Body of pancreas (tissue), 4 donors: ENCODE data around the gene RIMS4. TPM values are rescaled to one million over a fixed set of nuclear protein-coding genes. Genes with fewer than 3 reads are reported as not detected.

Source experiments
- ATAC-seq: fragments of 150-250 bp; one replicate; pipeline ENCODE4 v1.9.1; 2016
- DNase-seq, 4 donors: peaks; one replicate each; pipeline ENCODE4 v3.0.0-alpha.2; 2019
- H3K27ac ChIP-seq, 4 donors: fragments of 200-600 bp; sonication (generic); 1 replicate in 3 of 4; 2 replicates in 1 of 4; pipeline versions ENCODE4 v1.5.1 to v1.6.1; 2016 to 2019; ENCODE audit warnings: mild to moderate bottlenecking in 1 of 4, mixed read lengths in 1 of 4, moderate library complexity in 1 of 4
- H3K27me3 ChIP-seq, 2 donors: fragments of 200-600 bp; sonication (generic); one replicate each; pipeline ENCODE4 v1.6.0; 2016; ENCODE audit warnings: mild to moderate bottlenecking in 1 of 2
- H3K36me3 ChIP-seq, 2 donors: fragments of 200-600 bp; sonication (generic); replicated peaks in 1 of 2; 2 replicates each; pipeline ENCODE4 v1.5.1; 2016; ENCODE audit warnings: low read depth in 2 of 2; ENCODE audit not compliant: insufficient read depth in 1 of 2
- H3K4me1 ChIP-seq: fragments of 200-600 bp; sonication (generic); one replicate; pipeline ENCODE4 v1.6.0; 2016
- H3K4me3 ChIP-seq, 2 donors: fragments of 200-600 bp; sonication (generic); 1 replicate in 1 of 2; 2 replicates in 1 of 2; pipeline ENCODE4 v1.5.1; 2016 to 2019
- H3K9me3 ChIP-seq, 3 donors: fragments of 200-600 bp; sonication (generic); 1 replicate in 2 of 3; 2 replicates in 1 of 3; pipeline ENCODE4 v1.5.1; 2016
- CTCF ChIP-seq, 7 experiments: fragments of 450-650 bp in 4 of 7; fragments of 200-600 bp in 3 of 7; sonication (generic) in 3 of 7; IDR thresholded peaks; one replicate each; pipeline ENCODE4 v1.5.1; 2016 to 2019; ENCODE audit warnings: antibody characterized with exemption in 7 of 7
- POLR2A ChIP-seq, 3 donors: fragments of 450-650 bp; IDR thresholded peaks; one replicate each; pipeline ENCODE4 v1.6.1; 2016; ENCODE audit warnings: antibody characterized with exemption in 3 of 3, mild to moderate bottlenecking in 2 of 3
- WGBS, 2 donors: methylation state at CpG; one replicate each; pipeline ENCODE4 v1.1.5; 2017; 5-methylcytosine and 5-hydroxymethylcytosine counted together
- intact Hi-C: fragments of 100-400 bp; cut with DNase I; formaldehyde crosslinking; loops from one replicate; pipeline ENCODE4 v1.15.1; 2023
- total RNA-seq, 2 donors: library from RNA; depleted of rRNA; stranded (reverse); fragments of >200 nt; gene quantifications; one replicate each; pipeline ENCODE4 v1.1.0, GENCODE V29; 2016

The RIMS4 gene
- total RNA-seq, 2 donors from 2014 or later, result 0.26 TPM; not detected in 1

- no peak for DNase-seq
- intact Hi-C loops, result no loop called here
- WGBS, 2 donors, result 29 to 53% methylated on average over 1 to 3 of the region's 3 CpGs
- TF ChIP-seq POLR2A (IDR thresholded peaks at IDR 0.05) (no peak), CTCF (IDR thresholded peaks at IDR 0.05) (no peak)
- Histone ChIP-seq H3K27me3 (no peaks in the 10 kb centered on the region), H3K4me3 (no peak overlapping the region), H3K27ac (no peak overlapping the region), H3K4me1 (no peaks in the 10 kb centered on the region), H3K9me3 (no peaks in the 10 kb centered on the region), H3K36me3 (no peaks in the 10 kb centered on the region)
- no peak for ATAC-seq
These were observed 27.6 kb upstream of the RIMS4 start for GRCh38 chr20:44837946-44838345.

GRCh38 chr20:44836601-44837120 lies 26.3 kb upstream of the RIMS4 start:
- intact Hi-C loops, result no loop called here
- H3K9me3 ChIP-seq, result no peaks in the 10 kb centered on the region
- ATAC-seq (no peak), DNase-seq (no peak)
- WGBS, 2 donors, result 76% methylated on average over 12 of the region's 12 CpGs
- no peaks in the 10 kb centered on the region for H3K4me1 ChIP-seq
- H3K27me3 ChIP-seq, result no peaks in the 10 kb centered on the region
- no peak overlapping the region for H3K4me3 ChIP-seq
- TF ChIP-seq CTCF (IDR thresholded peaks at IDR 0.05) (no peak), POLR2A (IDR thresholded peaks at IDR 0.05) (no peak)
- no peaks in the 10 kb centered on the region for H3K36me3 ChIP-seq
- H3K27ac ChIP-seq, result no peak overlapping the region

- Histone ChIP-seq H3K27me3 (no peaks in the 10 kb centered on the region), H3K4me1 (no peaks in the 10 kb centered on the region), H3K9me3 (no peaks in the 10 kb centered on the region), H3K4me3 (no peak overlapping the region), H3K27ac (no peak overlapping the region), H3K36me3 (no peaks in the 10 kb centered on the region)
- intact Hi-C loops, result no loop called here
- no peak for ATAC-seq
- TF ChIP-seq CTCF (IDR thresholded peaks at IDR 0.05), result no peak
- no peak for TF ChIP-seq POLR2A (IDR thresholded peaks at IDR 0.05)
- DNase-seq, result no peak
- 54 to 57% methylated on average over 7 of the region's 7 CpGs for WGBS, 2 donors
These were observed 25.4 kb upstream of the RIMS4 start for GRCh38 chr20:44835661-44836221.

GRCh38 chr20:44835116-44835515 lies 24.8 kb upstream of the RIMS4 start:
- no peaks in the 10 kb centered on the region for H3K9me3 ChIP-seq
- DNase-seq (no peak), ATAC-seq (no peak)
- no peaks in the 10 kb centered on the region for H3K36me3 ChIP-seq
- no peaks in the 10 kb centered on the region for H3K27me3 ChIP-seq
- TF ChIP-seq POLR2A (IDR thresholded peaks at IDR 0.05), result no peak
- TF ChIP-seq CTCF (IDR thresholded peaks at IDR 0.05), result no peak
- no peaks in the 10 kb centered on the region for H3K4me1 ChIP-seq
- 6 to 17% methylated on average over 1 of the region's 1 CpG for whole genome bisulfite sequencing, 2 donors
- no peak overlapping the region for H3K27ac ChIP-seq
- intact Hi-C loops, result no loop called here
- no peak overlapping the region for H3K4me3 ChIP-seq

GRCh38 chr20:44834693-44835092 lies 24.3 kb upstream of the RIMS4 start:
- intact Hi-C loops, result no loop called here
- Histone ChIP-seq H3K36me3 (no peaks in the 10 kb centered on the region), H3K9me3 (no peaks in the 10 kb centered on the region), H3K4me3 (no peak overlapping the region), H3K4me1 (no peaks in the 10 kb centered on the region), H3K27me3 (no peaks in the 10 kb centered on the region), H3K27ac (no peak overlapping the region)
- ATAC-seq (no peak), DNase-seq (no peak)
- TF ChIP-seq CTCF (IDR thresholded peaks at IDR 0.05) (no peak), POLR2A (IDR thresholded peaks at IDR 0.05) (no peak)
- WGBS, 2 donors, result 59 to 62% methylated on average over 2 of the region's 2 CpGs
